ENCODE measurements around the gene FAM209B. TPM values are rescaled to one million over a fixed set of nuclear protein-coding genes. Genes with fewer than 3 reads are reported as not detected.
"Not testable (repeated sequence)": the region's sequence is repeated elsewhere in the genome, so short reads cannot be mapped to it uniquely, and the experiment has no call there.

The FAM209B gene
- total RNA-seq: 1 to 10 TPM in 1 of 4 donors, under 1 TPM in 1, not detected in 2; 0.61 to 1.5 TPM

- DNase-seq (ENCODE audit: low spot score in 2 of 2); intact Hi-C loops (cut with DNase I; ENCODE audit: low total_unique reads); H3K4me3 ChIP-seq (ENCODE audit: low read depth, poor library complexity, severe bottlenecking): not testable (repeated sequence)
- 87 to 88% methylated on average over 9 of the region's 9 CpGs for WGBS, 2 donors
Observed at GRCh38 chr20:56532946-56533345, at the start of gene FAM209B. Gene FAM209B (plus strand): TSS chr20:56533246. CDS start chr20:56533342, 96 bp downstream.

- no peak overlapping the region for H3K4me3 ChIP-seq (ENCODE audit: low read depth, poor library complexity, severe bottlenecking)
- 83 to 85% methylated on average over 7 of the region's 7 CpGs for WGBS, 2 donors
- TF ChIP-seq CTCF (IDR thresholded peaks at IDR 0.05) (no peak), POLR2A (IDR thresholded peaks at IDR 0.05) (no peak)
- no peak for DNase-seq (ENCODE audit: low spot score in 2 of 2)
- intact Hi-C loops (cut with DNase I; ENCODE audit: low total_unique reads): no loop called here
Observed at GRCh38 chr20:56483970-56484369, 49.1 kb upstream of the FAM209B start.

GRCh38 chr20:56487216-56487615 is 45.8 kb upstream of the FAM209B start:
- intact Hi-C loops (cut with DNase I; ENCODE audit: low total_unique reads): no loop called here
- TF ChIP-seq POLR2A (IDR thresholded peaks at IDR 0.05) (no peak), CTCF (IDR thresholded peaks at IDR 0.05) (no peak)
- 83 to 85% methylated on average over 11 of the region's 11 CpGs for WGBS, 2 donors

GRCh38 chr20:56488566-56488965 is 44.5 kb upstream of the FAM209B start:
- intact Hi-C loops (cut with DNase I; ENCODE audit: low total_unique reads): no loop called here
- 94 to 98% methylated on average over 5 of the region's 5 CpGs for WGBS, 2 donors
- H3K4me3 ChIP-seq (ENCODE audit: low read depth, poor library complexity, severe bottlenecking): no peak overlapping the region
- TF ChIP-seq CTCF (IDR thresholded peaks at IDR 0.05): no peak
- TF ChIP-seq POLR2A (IDR thresholded peaks at IDR 0.05): no peak
- DNase-seq (ENCODE audit: low spot score in 2 of 2): no peak

More at GRCh38 chr20:56487216-56487615, 45.8 kb upstream of the FAM209B start:
- DNase-seq (ENCODE audit: low spot score in 2 of 2): no peak
- H3K4me3 ChIP-seq (ENCODE audit: low read depth, poor library complexity, severe bottlenecking): no peak overlapping the region

- TF ChIP-seq CTCF (IDR thresholded peaks at IDR 0.05) (no peak), POLR2A (IDR thresholded peaks at IDR 0.05) (no peak)
- no peak overlapping the region for H3K4me3 ChIP-seq (ENCODE audit: low read depth, poor library complexity, severe bottlenecking)
- 97 to 98% methylated on average over 1 of the region's 1 CpG for WGBS, 2 donors
- intact Hi-C loops (cut with DNase I; ENCODE audit: low total_unique reads): no loop called here
- no peak for DNase-seq (ENCODE audit: low spot score in 2 of 2)
Observed at GRCh38 chr20:56501116-56501515, 31.9 kb upstream of the FAM209B start.

GRCh38 chr20:56503916-56504315 is 29.1 kb upstream of the FAM209B start:
- peak in 1 of 2 donors; percentile 15 for DNase-seq (ENCODE audit: low spot score in 2 of 2)
- 92 to 100% methylated on average over 7 to 8 of the region's 8 CpGs for WGBS, 2 donors
- TF ChIP-seq CTCF (IDR thresholded peaks at IDR 0.05) (no peak), POLR2A (IDR thresholded peaks at IDR 0.05) (no peak)
- no peak overlapping the region for H3K4me3 ChIP-seq (ENCODE audit: low read depth, poor library complexity, severe bottlenecking)
- intact Hi-C loops (cut with DNase I; ENCODE audit: low total_unique reads): no loop called here
